Measurements from ENCODE around the gene SORCS2.

The SORCS2 gene

DNA sequence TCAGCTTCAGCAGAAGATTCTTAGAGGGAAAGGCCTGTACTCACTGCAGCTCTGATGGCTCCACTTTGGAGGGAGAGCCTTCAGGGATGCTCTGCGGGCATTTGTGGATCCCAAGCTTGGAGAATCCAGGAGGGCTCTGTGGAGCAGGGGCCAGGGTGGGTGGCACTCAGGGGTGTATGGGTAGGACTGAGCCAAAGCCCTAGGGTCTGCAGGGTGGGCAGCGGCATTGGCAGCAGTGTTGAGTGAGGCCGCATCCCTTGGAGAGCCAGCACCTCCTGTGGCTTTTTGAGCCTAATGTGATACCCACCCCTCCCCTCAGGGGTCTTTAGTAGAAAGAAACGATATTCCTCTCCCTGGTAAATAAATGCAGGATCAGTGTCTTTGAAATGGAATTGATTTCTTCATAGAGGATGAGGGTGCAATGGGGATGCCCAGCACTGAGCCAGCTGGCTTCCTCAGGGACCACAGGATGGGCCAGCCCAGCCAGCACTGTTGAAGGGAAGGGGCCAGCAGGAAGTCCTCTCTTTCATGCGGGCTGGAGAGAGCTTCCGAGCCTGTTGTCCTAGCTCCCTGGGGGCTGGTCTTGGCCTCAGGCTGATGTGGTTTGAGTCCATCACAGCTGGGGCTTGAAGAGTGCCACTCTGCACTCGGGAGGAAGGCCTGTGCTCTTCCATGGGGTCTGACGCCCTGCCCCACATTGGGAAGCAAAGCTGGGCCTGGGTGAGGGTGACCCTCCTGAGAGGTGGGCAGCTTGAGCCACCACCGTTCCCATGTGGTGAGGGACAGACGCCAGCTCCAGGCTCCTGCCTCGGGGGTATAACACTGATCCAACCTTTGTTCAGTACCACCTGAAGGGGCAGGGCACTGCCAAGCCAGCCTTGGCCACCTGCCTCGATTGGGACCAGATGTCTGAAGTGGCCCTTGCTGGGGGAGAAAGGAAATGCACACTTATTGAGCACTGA is 192.9 kb downstream of the SORCS2 start:
- in situ Hi-C loops (cut with HindIII; ENCODE audit: low sequenced_read_pairs) = no loop called here

DNA sequence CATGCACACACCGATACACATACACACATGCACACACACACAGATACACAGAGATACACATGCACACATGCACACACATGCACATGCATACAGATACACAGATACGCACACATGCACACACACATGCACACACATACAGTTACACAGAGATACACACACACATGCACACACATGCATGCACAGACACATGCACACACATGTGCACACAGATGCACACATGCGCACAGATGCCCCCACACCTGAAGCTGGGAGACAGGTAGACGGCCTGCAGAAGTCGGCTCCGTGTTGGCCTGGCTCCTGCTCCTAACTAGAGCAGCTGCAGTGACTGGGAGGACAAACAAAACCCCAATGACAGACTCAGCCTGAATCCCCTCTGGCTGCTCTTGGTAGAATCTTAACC is 195.6 kb downstream of the SORCS2 start:
- in situ Hi-C loops (cut with HindIII; ENCODE audit: low sequenced_read_pairs) = no loop called here

DNA sequence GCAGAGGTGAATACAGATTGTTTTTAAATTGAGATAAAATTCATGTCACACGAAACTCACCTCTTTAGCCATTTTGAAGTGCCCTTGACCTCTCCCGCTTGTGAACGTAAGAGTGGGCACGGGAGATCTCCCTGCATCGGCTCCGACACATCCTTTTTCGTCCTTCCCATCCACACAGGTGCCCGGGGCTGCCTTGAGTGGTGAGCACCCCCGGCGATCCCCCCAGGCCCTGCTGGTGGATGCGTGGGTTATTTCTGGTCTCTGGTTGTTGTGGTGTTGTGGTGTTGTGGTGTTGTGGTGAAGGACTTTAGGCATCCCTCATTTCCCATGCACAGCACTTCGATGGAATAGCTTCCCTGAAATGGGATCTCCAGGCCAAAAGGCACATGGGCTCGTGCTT is 196.3 kb downstream of the SORCS2 start:
- in situ Hi-C loops (cut with HindIII; ENCODE audit: low sequenced_read_pairs) = no loop called here

DNA sequence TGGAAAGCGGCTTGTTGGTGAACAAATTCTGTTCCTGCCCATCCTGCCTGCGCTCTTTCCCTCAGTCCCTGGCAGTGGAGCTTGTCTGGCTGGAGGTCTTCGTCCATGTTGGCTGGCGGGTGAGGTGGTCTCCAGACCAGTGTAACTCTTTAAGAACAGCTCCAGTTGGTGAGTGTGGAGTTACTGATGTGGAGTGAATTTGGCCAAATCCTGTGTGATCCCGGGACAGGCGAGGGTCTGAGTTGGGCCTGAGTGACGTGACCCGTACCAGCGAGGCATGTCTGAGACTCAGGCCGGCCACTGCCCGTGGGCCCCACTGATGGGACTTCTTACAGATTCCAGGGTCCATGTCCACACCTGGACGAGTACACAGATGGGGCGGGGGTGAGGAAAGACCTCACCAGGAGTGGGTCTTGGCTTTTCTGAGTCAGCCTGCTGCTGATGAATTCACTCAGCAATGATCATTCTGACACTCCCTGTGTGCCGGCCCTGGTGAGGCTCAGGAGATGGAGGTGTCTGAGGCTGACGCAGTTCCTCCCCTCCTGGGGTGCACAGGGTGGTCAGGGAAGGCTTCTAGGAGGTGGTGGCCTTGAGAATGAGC is 196.9 kb downstream of the SORCS2 start:
- in situ Hi-C loops (cut with HindIII; ENCODE audit: low sequenced_read_pairs) = no loop called here

DNA sequence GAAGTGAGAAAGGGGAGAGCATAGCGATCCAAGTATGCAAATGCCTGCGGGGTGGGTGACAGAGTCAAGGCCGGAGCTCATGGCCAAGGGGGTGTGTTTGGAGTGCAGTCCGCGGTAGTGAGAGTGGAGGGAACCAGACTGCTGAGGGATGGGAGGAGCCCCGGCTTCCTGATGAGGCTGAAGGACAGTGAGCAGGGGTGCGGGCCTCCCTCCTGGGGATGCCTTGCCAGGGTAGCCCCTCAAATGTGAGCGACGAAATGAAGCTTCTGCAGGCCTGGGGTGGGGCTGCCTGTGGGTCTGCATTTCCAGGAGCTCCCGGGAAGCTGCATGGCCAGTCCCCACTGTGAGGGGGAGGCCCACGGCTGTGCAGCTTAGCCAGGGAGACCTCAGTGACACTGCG is 197.4 kb downstream of the SORCS2 start:
- in situ Hi-C loops (cut with HindIII; ENCODE audit: low sequenced_read_pairs) = no loop called here

DNA sequence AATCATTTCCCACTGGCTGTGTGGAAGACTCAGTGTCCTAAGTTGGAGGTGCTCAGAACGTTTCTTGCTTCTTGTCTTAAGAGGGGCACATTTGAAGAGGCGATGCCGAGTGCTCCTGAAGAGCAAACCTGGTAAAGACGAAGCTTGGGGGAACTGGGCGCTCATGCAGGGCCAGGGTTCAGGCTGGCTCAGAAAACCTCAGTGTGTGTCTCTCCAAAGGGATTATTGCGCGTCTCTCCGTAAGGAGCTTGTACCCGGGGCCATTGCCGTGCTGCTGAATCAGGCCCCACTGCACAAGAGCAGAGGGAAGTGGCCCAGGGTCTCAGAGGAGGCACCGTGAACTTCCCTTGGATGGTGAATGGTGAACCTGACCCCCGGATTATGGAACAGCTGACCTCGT is 198.0 kb downstream of the SORCS2 start:
- in situ Hi-C loops (cut with HindIII; ENCODE audit: low sequenced_read_pairs) = no loop called here

DNA sequence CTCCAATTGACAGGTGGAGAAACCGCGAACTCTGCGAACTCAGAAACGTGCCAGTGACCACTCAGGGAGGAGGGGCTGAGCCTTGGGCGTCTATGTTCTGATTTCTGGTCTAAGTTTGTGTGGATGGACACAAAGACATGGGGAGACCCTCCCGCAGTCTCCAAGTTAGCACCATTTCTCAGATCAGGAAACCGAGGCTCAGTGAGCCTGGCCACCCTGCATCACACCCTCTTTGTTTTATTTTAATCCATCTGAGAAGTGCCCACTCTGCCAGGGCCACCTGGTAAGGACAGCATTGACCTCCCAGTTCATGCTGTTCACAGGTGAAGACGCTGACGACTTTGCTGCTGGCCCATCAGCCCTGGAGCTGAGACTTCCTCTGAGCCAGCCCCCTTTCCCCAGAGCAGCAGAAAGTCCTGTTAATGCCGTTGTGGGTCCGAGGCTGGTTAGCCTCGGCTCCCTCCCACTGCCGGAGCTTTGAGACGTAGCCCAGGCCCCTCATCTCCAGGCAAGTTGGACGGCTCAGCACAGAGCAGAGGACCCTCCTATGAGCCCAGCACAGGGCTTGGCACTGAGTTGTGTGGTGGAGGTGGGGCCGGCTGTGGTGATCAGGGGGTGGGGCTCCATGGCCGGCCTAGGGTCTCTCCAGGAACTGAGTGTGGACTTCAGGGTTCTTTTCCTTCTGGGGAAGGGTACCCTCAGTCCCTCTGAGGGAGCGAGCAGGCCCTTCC is 198.7 kb downstream of the SORCS2 start:
- in situ Hi-C loops (cut with HindIII; ENCODE audit: low sequenced_read_pairs) = no loop called here

DNA sequence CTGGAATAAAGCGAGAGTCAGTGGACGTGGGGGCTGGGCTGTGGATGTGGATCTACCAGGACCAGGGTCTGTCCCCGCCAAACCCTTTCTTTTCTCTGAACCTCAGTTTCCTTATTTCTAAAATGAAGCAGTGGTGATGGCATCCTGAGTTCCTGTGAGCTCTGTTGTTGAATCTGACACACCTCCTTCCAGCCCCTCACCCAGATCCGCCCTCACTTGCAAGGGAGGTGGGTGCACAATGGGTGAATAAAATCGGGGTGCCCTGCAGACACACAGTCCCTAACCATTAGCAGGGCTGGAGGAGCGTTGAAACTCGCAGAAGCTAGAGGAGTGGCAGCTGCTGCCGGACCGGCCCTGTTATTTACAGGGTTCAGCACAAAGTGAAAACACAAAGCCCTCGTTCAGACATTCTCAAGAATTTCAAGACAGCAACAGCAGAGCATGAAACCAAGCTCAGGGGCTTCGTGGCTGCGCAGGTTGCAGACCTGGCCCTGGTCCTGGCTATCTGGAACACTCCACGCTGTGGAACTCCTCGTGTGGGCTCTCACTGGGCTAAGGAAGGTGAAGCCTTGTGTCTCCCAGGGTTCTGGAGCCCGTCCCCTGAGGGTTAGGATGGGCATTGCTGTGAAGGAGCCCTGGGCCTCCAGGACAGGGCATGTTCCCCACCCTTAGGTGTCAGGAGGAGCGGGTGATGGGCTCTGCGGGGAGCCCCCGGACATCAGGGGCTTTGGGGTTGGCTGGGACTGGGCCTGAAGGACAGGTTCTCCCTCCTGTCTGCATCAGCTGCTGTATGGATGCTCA is 199.5 kb downstream of the SORCS2 start:
- in situ Hi-C loops (cut with HindIII; ENCODE audit: low sequenced_read_pairs) = no loop called here

DNA sequence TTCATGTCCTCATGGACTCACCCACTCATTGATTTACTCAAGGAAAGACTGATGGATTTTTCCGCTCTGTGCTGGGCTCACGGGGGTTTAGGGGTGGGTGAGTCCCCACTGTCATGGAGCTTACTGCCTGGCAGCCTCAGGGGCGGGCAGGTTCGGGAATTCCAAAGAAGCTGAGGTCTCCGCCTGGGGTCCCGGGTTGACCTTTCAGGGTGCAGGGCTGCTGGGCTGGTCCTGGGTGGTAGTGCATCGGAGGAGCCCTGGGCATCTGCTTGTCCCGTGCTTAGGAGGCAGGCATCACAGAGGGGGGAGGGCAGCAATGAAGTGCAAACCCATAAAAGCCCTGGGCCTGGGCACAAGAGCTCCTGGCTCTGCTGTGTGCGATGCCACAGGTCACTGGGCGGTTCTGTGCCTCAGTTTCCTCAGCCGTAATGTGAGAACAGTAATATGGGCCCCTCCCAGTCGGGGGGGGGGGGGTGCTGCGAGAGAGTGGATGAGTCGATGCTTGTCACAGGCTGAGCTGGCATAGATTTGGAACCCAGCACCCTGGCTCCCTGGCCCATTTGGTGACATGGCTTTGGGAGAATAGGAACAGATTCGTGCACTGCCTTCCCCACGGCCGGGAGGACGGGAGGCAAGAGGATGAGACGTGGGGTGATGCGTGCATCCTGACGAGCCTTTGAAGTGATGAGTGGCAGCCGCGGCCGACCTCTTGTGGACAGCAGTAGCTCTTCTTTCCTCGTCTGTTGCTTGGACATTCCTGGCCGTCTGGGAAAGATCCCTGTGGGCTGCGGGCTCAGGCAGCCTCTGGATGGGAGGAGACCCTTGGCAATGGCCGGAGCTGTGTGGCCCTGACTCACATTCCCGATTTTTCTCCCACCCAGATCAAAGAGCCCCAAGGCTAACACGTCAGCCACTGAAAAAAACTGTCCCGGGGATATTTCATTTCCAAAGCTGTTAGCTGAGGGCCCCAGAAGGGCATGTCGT is 200.4 kb downstream of the SORCS2 start:
- in situ Hi-C loops (cut with HindIII; ENCODE audit: low sequenced_read_pairs) = no loop called here

DNA sequence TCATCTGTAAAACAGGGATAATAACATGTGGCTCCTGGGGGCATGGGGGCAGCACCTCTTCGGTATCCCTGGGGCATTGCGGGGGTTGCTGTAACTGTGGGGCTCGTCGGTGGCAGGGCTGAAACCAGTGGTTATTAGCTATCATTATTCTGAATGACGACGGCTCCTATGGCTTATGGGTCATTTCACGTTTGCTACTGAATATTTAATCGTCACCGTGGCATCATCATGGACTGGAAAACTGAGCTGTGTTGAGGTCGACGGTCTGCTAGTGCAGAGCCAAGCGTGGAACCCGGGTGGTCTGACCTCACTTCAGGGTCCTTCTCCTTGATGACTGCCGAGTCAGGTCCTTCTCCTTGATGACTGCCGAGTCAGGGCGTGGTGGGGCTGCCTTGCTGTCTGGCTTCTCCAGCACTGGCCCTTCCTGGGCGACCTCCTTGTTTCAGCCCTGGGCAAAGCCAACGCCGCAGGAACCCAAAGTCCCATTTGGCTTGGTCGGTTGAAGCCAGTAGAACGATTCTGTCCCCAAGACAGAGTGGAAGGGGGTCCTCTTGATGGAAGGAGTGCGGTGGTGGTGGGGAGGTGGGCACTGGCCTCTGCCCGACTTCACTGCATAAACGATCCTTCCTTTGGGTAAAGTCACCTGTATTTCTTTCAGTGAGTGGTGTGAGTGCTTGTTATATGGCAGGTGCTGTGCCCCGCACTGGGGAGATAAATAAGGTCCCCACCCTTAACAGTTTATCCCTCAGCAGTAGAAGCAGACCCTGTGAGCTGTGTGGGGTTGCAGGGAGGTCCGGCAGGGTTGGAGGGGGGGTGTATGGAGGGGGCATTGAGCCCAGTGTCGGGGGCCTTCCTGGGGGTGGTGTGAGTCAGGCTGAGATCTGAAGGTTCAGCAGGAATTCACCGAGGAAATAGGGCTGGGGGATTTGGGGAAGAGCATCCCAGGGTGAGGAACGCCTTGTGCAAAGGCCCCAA is 201.6 kb downstream of the SORCS2 start:
- in situ Hi-C loops (cut with HindIII; ENCODE audit: low sequenced_read_pairs) = no loop called here

DNA sequence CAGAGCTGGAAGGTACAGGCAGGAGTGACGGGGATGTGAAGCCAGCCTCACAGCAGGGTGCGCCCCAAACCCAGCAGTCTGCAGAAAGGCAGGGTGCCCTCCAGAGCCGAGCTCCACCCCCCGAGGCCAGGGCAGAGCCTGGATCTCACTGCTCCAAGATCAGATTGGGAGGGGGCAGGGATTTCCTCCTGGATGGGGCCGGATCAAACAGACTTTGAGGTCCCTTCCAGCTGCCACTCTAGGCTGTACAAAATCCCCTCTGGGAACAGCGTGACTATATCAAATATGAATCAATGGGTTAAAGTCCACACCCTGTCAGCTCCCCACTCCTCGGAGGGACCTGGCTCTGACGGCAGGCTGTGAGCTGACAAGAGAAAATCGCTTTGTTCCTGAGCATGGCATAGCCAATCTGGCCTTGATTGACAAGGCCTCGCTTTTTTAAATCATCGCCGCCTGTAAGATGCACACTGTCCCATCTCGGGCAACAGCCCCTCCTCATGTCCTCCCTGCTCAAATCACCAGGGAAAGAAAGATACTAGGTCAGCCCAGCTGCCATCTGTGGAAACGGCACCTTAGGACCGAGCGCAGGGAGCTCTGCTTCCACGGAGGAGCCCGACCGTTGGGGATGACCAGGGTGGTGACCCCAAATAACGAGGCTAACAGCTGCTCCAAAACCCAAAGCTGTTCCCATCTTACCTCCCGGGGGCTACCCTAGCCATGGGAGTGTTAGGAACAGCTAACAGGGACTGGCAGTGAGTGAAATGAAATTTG is 202.5 kb downstream of the SORCS2 start:
- in situ Hi-C loops (cut with HindIII; ENCODE audit: low sequenced_read_pairs) = no loop called here

DNA sequence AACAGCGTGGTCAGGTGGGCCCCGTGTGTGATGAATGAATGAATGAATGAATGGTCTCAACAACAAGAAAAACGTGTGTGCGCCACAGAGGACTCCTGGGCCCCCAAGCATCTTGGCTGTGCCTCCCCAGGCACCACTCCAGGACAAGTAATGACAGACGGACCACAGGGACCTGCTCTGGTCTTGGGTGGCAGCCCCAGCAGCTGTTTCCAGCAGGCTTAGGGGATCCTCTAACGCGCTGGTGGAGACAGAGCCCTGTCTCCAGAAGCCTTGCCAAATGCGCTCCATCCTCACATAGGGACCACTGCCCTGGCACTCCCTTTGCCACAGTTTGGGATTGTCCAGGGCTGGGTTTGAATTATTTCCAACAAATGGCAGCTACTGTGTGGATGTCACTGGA is 203.3 kb downstream of the SORCS2 start:
- in situ Hi-C loops (cut with HindIII; ENCODE audit: low sequenced_read_pairs) = no loop called here

DNA sequence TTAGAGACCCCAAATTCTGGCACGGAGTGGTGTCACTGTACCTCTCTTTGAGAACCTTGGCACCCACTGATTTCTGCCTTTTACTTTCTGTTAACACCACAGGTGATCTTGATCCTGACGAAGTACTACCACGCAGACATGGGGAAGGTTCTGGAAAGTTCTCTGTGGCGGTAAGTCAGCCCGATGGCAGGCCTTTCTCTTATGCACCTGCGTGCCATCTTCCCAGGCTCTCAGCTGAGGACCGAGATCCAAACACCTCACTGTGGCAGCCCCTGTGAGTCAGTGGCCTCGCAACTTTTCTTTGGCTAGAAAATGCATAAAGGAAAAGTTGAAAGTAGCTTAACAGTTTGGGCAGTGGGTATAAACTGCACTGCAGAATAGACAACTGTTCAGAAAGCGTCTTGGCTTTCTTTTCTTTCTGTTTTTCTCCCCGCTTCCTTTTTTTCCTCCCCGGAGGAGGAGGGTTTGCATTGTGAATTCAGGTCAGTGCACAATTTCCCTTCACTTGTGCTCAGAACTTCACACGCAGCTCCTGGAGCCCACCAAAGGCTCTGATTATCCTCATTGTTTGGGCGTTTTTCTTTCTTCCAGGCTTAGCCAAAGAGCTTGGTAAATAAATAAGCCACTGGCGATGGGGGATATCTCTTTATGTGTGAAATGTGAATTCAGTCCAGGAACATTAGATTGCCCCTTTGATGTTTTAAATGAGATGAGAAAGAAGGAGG is 204.0 kb downstream of the SORCS2 start:
- in situ Hi-C loops (cut with HindIII; ENCODE audit: low sequenced_read_pairs) = no loop called here

DNA sequence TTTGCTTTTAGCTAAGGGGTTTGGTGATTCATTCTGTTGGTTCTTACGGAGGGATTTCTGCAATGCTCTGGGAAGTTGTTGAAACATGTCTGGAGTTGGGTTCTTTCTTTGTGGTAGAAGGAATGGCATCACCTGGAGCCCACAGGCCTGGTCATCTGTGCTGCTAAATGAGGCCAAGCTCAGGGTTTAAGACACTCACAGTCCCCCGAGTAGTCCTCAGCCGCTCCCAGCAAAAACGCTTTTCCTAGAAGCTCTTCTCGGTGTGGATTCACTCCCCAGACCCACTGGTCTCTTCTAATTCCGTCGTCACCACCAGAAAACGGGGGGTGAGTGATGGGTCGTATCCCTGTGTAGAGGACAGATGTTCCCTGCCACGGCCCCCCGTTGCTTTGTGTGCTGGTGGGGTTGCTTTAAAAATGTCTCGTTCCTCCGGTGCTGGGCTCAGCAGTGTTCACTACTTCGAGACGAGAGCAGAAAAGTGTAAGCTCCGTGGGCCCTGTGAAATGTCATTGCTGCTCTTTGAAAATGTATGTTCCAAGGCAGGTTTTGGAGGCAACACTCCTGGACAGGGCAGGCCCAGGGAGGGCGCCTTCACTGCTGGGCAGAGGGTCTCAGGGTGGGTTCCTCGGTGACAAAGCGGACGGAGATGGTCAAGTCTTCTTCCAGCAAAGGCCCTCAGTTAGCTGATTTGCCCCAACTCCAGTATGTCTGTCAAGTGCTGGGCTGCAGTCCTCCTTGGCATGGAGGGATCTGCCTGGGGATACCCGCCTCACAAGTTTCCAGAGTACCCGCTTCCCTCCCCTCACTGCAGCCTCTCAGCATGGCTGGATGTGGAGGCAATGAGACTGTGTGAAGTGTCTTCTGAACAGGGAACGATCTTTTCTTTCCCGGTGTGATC is 205.1 kb downstream of the SORCS2 start:
- in situ Hi-C loops (cut with HindIII; ENCODE audit: low sequenced_read_pairs) = no loop called here

DNA sequence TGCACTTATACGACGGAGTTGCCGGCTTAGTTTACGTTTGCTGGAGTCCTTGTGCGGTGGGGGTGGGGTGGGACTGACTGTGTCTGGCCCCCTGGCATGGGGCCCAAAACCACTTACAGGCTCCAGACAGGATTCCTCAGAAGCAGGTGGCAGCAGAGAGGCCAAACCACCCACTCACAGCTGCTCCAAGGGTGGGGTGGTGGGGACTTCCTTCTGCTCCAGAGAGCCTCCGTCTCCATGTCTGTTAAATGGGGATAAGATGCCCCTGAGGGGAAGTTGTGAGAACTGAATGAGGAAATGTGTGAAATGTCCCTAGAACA is 205.7 kb downstream of the SORCS2 start:
- in situ Hi-C loops (cut with HindIII; ENCODE audit: low sequenced_read_pairs) = no loop called here

DNA sequence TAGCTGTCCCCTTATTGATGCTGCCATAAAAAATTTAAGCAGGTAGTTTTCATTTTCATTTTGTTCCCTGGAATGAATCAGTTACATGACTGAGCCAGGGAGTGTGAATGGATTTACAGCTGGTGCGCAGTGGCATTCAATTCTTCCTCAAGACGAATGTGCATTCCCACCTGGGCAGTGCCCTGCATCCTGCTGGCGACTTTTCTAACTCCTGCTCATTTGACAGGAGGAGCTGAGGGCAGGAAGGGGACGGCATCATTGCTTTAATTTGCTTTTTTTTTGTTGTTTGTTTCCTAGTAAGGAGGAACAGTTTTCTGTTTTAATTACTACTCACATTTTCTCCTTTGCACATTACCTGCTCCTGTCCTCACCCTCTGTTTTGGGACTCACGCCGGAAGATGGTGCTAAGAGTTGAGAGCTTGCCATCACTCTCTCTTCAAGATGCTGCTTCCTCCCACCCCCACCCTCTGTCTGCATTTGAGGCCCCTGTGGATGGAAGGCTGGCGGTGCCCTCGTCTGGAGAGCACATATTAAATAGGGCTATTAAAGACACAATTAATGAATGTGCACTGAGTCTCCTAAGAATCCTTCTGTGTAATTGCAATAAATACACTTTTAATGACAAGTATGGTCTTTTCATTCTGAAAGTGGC is 206.6 kb downstream of the SORCS2 start:
- in situ Hi-C loops (cut with HindIII; ENCODE audit: low sequenced_read_pairs) = no loop called here

Measured in DLD1 (cell line).